BE2C (cell line): Measurements from ENCODE around the gene PLXND1.

ENCODE experiments used
- DNase-seq: peaks from one replicate; pipeline ENCODE4 v3.0.0-alpha.2; 2020
- H3K27me3 ChIP-seq: fragments of 250-450 bp; sonication (Bioruptor Pico); 2 replicates; pipeline ENCODE4 v1.5.1; 2020; ENCODE audit warnings: mild to moderate bottlenecking
- H3K36me3 ChIP-seq: fragments of 250-450 bp; sonication (Bioruptor Pico); 2 replicates; pipeline ENCODE4 v1.5.1; 2020; ENCODE audit warnings: mild to moderate bottlenecking
- H3K4me1 ChIP-seq: fragments of 250-450 bp; sonication (Bioruptor Pico); 2 replicates; pipeline ENCODE4 v1.5.1; 2020
- H3K4me3 ChIP-seq: 2 replicates; pipeline ENCODE4 v1.5.1; 2011; ENCODE audit warnings: low read depth, low read length
- H3K9me3 ChIP-seq: fragments of 250-450 bp; sonication (Bioruptor Pico); 2 replicates; pipeline ENCODE4 v1.5.1; 2020
- CTCF ChIP-seq: IDR thresholded peaks from 2 replicates; pipeline ENCODE4 v1.5.1; 2012; ENCODE audit warnings: mild to moderate bottlenecking, low read depth, low read length

Gene PLXND1

GRCh38 chr3:129569856-129570255 lies 36.6 kb downstream of the PLXND1 start:
- Histone ChIP-seq H3K4me1 (0 out of 2 replicates have a peak, but pooled peaks cover 3% of the 10 kb centered on the region), H3K9me3 (no peaks in the 10 kb centered on the region), H3K4me3 (no peak overlapping the region), H3K36me3 (peaks cover 4% of the 10 kb centered on the region), H3K27me3 (no peaks in the 10 kb centered on the region)
- DNase-seq, result no peak
- no peak for TF ChIP-seq CTCF

- peaks cover 8% of the 10 kb centered on the region; the same call in 1 of the 2 replicates for H3K4me1 ChIP-seq
- H3K36me3 ChIP-seq, result peaks cover 4% of the 10 kb centered on the region
- H3K27me3 ChIP-seq, result no peaks in the 10 kb centered on the region
- no peak for DNase-seq
- TF ChIP-seq CTCF, result no peak
- no peak overlapping the region for H3K4me3 ChIP-seq
- no peaks in the 10 kb centered on the region for H3K9me3 ChIP-seq
Measured at GRCh38 chr3:129567939-129568338, 38.5 kb downstream of the PLXND1 start.

- Histone ChIP-seq H3K4me3 (no peak overlapping the region), H3K27me3 (no peaks in the 10 kb centered on the region), H3K9me3 (no peaks in the 10 kb centered on the region), H3K4me1 (peaks cover 8% of the 10 kb centered on the region; the same call in 1 of the 2 replicates), H3K36me3 (peaks cover 4% of the 10 kb centered on the region)
- DNase-seq, result no peak
- no peak for TF ChIP-seq CTCF
Measured at GRCh38 chr3:129567176-129567705, 39.2 kb downstream of the PLXND1 start.

- Histone ChIP-seq H3K27me3 (no peaks in the 10 kb centered on the region), H3K36me3 (peaks cover 4% of the 10 kb centered on the region)
Measured at GRCh38 chr3:129565902-129566301, 40.6 kb downstream of the PLXND1 start.

GRCh38 chr3:129564981-129565644 lies 41.4 kb downstream of the PLXND1 start:
- H3K36me3 ChIP-seq, result no peaks in the 10 kb centered on the region
- H3K4me1 ChIP-seq, result peaks cover 20% of the 10 kb centered on the region
- no peaks in the 10 kb centered on the region for H3K9me3 ChIP-seq
- TF ChIP-seq CTCF, result no peak
- no peaks in the 10 kb centered on the region for H3K27me3 ChIP-seq
- no peak for DNase-seq
- no peak overlapping the region for H3K4me3 ChIP-seq

More at GRCh38 chr3:129565902-129566301, 40.6 kb downstream of the PLXND1 start:
- no peak for TF ChIP-seq CTCF
- H3K9me3 ChIP-seq, result no peaks in the 10 kb centered on the region
- H3K4me3 ChIP-seq, result no peak overlapping the region
- peaks cover 12% of the 10 kb centered on the region for H3K4me1 ChIP-seq
- no peak for DNase-seq

GRCh38 chr3:129563850-129564535 lies 42.5 kb downstream of the PLXND1 start:
- H3K27me3 ChIP-seq, result no peaks in the 10 kb centered on the region
- DNase-seq, result no peak
- peaks cover 31% of the 10 kb centered on the region for H3K4me1 ChIP-seq
- peaks cover 6% of the 10 kb centered on the region for H3K36me3 ChIP-seq
- TF ChIP-seq CTCF, result no peak
- H3K4me3 ChIP-seq, result no peak overlapping the region
- no peaks in the 10 kb centered on the region for H3K9me3 ChIP-seq
